ENCODE results near the gene GUCD1.

The GUCD1 gene

DNA sequence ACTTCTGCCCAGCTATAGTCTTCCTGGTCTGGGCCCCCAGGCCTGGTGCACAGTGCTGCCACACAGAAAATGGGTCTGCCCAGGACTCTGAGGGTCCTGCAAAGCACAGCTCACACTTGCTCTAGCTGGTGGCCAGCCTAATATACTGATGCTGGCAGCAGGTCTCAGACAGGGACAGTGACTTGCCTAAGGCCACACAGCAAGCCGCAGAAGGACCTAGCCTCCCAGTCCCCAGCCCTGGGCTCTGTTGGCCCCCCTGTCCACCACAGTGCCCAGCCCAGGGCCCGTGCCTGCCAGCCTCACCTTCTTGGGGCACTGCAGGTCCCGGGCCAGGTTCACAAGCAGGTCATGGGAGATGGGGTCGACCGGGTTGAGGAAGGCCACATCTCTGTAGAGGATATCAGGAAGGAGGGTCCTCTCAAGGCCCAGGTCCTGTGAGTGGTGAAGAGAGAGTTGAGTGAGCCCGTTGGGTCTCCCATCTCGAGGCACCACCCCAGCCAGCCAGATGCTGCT lies 34.6 kb upstream of the GUCD1 start:
- DNase-seq: no peak

DNA sequence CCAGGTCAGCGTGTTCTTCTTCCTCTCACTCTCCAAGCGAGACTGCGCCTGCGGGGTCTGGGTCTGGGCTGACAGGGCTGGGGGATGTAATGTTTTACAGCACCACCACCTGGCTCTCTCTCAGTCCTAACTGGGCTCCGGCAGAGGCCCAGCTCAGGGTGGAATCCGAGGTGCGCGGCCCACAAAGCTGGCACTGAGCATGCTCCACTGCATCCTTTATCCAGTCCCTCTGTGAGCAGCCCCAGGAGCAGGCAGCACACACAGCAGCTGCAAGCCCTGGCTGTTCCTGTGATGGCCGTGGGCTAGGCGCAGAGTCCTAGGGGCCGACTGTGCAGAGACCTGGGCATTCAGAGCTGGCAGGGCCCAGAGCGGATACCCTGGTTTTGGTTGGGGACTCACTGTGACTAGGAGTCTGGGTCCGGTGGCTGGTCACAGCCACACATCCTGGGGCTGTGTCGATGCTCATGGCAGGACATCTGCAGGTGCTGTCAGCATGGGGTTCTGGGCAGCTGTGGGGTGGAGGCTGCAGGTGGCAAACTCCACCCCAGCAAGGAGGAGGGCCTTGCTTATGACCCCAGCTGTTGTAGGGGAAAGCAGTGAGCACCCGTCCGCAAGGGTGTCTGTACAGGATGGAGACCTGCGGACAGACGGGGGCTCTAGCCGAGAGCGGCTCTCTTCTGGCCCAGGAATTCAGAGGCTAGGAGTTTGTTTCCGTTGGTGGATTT lies 34.0 kb upstream of the GUCD1 start:
- no peak for DNase-seq

DNA sequence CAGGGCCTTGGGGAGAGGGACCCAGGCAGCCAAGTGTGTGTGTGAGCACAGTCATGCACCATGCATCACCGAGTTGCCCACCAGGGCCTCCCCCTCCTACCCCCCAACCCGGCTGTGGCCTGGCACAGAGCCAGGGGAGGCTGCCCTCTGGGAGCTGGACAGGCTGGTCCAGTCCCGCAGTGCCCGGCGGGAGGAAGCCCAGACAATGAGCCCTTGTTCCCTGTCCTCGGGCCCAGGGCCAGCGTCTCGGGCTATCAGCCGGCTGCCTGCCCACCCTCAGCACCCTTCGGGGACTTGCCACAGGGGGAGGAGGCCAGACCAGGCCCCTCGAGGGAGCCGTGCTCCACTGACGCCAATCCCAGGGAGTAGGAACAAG lies 33.4 kb upstream of the GUCD1 start:
- no peak for DNase-seq

GRCh38 chr22:24587948-24588347 lies 33.0 kb upstream of the GUCD1 start:
- DNase-seq: no peak

GRCh38 chr22:24587251-24587650 lies 32.3 kb upstream of the GUCD1 start:
- DNase-seq: no peak

DNA sequence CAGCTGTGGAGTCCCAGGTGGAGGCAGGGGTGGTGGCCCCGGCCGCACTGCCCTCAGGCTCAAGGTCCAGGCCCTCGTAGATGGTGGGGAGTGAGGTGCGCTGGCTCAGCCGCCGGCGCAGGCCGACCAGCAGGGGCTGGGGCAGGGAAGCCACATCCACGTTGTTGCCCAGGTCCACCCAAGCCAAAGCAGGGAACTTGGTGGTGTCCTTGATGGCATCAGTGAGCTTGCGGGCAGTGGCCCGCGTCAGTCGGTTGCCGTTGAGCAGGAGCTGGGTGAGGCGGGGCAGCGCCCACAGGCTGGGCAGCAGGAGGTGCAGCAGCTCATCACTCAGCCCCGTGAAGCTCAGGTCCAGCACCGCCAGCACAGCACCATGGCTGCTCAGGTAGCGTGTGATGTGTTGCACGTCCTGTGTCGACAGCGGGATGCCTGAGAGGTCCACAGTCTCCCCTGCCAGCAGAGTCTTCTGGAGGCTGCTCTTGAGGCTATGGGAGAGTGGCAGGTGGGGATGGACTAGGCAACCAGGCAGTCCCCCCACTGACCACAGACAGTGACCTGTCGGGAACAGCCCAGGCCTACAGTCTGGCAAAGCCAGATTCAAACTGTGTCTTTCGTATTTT lies 31.1 kb upstream of the GUCD1 start:
- no peak for DNase-seq

GRCh38 chr22:24585461-24585860 lies 30.5 kb upstream of the GUCD1 start:
- DNase-seq: no peak

DNA sequence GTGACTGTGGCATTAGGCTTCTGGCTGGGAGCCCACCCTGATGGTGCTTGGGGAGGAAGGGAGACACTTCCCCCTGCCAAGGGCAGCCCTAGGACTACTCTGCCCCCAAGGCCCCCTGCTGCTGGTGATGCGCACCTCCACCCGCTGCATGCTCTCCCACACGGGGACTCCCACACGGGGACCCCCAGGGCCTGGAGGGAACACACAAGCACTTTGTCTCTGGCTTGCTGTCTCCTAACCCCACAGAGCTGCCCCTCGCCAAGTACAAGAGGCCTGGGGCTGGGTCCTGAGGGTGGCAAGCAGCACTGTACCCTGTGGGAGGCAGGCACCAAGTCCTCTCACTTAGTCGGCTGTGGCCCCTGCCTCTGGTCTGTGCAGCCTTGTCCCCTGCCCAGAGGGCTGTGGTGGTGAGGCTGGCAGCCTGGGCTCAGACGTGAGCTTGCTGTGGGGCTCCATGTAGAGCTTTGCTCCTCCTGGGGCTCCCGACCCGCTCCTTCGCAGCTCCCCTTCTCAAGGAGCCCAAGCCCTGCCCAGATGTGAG lies 30.0 kb upstream of the GUCD1 start:
- DNase-seq: no peak

DNA sequence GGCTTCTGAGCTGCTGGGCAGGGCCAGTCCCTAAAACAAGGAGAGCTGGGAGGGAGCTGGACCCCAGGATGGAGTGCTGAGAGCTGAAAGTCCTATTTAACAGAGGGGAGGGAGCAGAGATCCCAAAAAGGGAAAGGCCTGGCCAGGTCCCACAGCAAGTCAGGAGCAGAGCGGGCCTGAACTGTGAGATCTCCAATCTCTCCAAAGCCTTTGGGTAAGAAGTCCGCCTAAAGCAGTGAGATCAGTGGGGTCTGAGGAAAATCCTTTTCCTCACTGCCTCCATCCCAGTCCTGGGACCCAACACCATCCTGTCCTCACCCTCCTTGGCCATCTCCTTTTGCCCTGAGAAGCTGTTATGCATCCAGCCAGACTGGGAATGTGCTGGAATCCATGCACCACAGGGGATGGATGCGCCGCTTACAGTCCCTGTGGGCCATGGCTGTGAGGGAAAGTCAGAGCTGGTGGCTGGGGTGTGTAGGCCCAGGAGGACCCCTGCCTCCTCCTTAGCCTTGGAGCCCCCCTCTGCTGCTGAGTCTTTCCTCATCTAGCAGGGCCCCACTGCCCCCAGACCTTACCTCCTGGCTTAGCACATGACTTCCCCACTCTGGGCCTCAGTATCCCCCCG lies 29.3 kb upstream of the GUCD1 start:
- no peak for DNase-seq

DNA sequence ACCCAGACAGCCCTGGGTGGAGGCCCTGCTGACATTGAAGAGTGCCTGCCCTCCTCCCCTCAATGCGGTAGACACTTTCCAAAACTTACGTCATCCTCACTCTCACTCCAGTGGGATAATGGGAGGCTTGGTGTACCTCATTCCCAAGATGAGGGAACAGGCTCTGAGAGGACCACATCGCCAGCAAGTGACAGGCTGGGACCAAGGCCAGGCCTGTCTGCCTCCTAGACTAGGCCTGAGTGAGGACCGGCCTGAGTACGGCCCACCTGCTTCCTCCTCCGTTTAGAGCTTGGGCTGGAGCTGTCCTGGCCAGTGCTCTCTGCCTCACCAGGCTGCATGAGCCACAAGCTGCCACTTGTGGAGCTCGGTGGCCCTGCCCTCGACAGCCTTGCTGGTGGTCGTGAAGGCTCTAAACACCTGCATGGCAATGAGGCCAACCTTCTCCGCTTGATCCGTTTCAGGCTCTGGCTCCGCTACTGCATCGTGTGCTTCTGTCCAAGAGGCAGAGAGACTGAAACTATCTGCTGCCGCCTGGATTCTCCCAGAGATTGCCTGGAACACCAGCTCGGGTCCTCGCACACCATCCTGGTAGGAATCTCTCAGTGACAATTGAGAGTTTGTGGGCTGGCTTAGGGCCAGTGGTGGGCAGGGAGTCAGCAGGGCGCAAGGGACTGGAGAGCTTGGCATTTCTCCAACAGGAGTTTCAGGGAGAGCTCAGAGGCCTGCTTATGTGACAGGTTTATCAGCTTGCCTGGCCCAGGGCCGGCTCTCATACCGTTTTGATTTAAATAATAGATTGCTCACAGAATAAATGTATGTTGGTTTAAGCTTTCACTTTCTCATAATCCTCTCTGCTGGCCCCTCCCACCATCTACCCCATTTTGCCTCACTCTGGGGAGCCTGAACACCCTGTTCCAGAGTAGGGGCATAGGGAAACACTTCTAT lies 28.6 kb upstream of the GUCD1 start:
- no peak for DNase-seq

DNA sequence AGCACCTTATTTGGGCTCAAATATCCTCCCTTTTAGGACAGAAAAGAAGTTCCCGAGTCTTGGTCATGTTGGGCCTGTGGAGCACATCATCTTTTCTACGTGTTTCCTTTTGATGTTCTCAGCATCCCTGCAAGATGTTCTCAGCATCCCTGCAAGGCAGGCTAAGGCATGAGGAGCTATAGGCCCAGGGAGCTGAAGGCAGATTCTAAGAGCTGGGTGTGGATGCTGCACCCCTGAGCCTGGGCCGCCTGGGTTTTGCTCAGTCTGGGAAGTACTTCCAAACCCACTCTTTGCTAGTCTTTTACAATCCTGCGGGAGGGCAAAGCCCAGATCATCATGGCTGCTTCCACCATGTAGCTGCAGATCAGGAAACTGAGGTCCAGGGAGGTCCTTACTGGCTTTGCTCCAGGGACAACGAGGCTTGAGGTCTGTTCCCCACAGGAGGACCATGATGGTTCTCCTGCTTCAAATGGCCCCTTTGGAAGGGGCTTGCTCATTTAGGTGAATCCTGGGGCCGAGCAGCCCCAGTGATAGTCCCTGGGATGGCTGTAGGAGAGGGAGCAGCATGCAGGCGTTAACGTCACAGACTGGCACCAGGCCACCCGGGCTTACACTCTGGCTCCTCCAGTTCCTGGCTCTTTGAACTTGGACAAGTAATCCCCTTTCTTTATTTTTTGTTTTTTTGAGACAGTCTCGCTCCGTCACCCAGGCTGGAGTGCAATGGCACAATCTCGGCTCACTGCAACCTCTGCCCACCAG lies 27.3 kb upstream of the GUCD1 start:
- no peak for DNase-seq

DNA sequence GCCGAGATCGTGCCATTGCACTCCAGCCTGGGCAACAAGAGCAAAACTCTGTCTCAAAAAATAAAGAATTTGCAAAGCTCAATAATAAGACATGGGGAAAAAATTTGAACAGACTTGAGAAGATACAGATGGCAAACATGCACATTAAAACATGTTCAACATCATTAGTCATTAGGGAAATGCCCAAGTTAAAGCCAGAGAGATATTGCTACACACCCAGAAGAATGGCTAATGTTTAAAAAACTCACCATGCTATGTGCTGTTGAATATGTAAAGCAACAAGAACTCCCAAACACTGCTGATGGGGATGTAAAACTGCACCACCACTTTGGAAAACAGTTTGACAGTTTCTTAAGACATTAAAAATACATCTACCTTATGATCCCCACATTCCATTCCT lies 25.3 kb upstream of the GUCD1 start:
- no peak for DNase-seq

DNA sequence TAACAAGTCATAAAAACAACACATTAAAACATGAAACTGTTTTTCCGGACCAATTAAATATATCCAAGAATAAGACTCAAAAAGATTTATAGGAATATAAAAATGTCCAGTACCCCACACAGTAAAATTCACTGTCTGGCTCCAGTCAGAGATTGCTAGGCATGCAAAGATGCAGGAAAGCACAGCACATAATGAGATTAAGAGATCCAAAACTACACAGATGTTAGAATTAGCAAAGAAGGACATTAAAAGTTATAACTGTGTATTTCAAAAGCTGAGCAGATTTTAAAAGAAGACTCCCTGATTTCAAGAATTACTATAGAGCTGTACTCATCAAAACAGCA lies 24.3 kb upstream of the GUCD1 start:
- DNase-seq: no peak

DNA sequence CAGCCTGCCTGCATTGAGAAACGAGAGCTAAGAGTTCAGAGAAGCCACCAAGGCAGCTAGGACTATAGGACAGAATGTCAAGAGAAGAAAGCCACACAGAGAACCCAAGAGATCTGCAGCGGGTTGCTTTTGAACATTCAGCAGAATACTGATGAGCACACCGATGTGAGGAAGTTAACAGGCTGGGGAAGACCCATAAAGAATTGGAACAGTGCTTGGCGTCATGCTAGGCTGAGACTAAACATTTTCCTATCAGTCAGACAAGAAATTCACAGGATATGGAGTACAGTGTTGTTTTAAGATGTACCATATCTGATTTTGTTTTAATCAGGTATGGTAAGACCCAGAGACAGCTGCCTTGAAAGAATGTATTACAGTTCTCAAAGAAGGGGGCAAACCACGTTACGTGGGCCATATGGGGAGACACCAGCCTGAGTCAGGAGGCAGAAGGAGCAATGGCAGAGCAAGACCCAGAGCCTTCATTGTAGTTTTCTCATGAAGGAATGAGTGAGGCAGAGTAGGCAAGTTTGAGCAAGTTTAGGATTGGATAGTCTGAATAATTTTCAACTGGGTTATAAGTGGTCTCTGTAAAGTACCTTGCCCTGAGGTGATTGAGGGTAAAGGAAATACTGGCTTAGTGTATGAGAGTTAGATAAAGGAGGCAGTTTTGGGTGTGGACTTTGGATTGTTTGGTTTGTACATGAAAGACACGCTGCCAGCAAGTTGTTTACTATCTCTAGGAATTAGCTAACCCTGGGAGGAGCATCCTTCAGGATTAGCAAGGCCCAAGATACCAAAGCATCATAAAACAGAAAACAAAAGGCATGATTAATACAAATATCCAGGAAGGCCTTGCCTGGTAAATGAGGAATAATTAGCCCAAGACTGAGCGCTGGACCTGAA lies 23.7 kb upstream of the GUCD1 start:
- no peak for DNase-seq

DNA sequence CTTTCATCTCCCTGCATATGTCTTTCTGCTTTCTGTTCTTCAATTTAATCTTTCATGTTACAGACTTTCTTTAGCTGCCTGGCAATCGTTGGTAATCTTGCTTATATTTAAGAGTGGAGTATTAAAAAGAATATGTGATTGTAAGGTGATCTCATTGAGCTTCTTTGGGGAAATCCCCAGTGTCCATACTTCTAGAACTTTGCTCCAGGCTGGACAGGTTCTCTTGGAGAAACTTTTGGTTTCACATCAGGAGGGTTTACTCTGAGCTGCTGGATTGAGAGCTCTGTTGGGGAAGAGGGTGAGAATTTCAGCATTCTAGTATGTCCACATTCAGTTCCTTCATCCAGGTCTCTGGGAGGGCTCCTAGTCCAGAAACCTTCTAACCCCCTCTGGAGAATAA lies 21.8 kb upstream of the GUCD1 start:
- no peak for DNase-seq

GRCh38 chr22:24571266-24571665 lies 16.3 kb upstream of the GUCD1 start:
- no peak for DNase-seq

- no peak for DNase-seq
These were observed 12.7 kb upstream of the GUCD1 start for GRCh38 chr22:24567668-24568067.

DNA sequence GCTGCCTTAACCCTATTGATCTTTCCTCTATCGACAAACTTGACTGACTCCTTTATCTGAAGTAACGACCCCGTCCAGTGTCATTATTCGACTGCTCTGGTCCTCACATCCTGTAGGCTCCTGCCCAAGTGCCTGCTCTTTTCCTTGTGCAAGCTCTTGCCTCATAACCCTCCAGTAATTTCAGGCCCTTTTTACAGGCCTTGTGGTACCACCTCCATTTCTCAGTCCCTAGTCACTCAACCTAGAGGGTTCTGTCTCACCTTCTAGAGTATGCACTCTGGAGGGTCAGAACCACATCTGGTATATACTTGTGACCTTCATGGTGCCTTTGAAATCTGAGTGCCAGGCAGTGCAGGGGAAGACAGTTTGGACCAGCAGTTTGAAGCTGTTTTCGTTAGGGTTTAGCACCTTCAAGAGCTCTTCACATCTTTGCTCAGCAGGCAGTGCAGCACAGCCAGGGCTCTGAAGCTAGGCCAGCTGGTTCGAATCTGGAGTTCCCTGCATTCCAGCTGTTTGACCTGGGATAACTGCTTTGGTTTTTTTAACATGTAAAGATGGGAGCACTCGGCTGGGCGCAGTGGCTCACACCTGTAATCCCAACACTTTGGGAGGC lies 12.1 kb upstream of the GUCD1 start:
- DNase-seq: no peak

DNA sequence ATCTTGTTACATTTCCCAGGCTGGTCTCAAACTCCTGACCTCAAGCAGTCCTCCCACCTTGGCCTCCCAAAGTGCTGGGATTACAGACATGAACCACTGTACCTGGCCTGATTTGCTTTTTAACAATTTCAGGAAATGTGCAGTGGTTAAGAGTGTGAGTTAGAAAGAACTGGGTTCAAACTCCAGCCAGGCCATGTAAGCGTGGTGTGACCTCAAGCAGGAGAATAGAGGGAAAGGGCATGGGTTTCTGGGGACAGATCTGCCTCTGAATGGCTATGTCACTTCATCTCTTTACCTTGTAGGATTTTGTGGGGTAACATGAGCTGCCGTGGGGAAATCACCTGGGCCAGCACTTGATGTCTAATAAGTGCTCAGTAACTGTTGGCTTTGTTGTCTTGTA lies 10.1 kb upstream of the GUCD1 start:
- DNase-seq: no peak

DNA sequence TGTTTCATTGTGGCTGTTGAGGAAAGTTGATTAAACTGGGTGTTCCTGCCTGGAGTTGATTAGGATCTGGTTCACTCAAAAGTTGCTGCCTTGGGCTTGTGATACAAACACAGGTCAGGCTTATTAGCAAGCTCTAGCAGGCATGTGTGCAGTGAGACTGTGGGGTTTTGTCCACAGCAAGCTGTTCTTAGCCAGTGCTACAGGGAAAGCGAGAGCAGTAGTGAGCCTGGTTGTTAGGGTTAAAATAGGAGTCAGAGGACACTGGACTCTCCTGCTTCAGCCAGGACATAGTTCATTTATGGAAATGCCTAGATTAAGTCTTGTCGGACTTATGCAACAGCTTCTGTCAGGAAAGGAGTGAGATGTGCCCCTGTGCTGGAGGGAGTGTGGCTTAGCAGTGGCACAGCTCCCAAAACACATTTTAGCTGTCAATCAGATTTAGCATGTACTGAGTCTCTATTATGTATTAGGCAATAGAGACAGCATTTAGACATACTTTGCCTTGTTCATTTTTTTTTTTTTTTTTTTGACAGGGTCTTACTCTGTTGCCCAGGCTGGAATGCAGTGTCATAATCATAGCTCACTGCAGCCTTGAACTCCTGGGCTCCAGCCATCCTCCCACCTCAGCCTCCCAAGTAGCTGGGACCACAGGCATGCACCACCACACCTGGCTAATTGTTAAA lies 9.6 kb upstream of the GUCD1 start:
- DNase-seq: no peak

All from stimulated activated CD4-positive, alpha-beta T cell treated with anti-CD3 and anti-CD28 coated beads, Interleukin-1b, Interleukin-23, amount 100 ng/mL, for 48 hours (primary cell).